CD4-positive, alpha-beta T cell treated with Interleukin-6 at 100 ng/mL for 8 hours (primary cell): ENCODE data around the gene RRP9.

Experiments
- DNase-seq: peaks from one replicate; pipeline ENCODE4 v3.0.0-alpha.2; 2020; ENCODE audit warnings: mixed read lengths, low spot score

The RRP9 gene

GRCh38 chr3:51970606-51971300, 29.0 kb upstream of the RRP9 start:
- DNase-seq, result no peak

- no peak for DNase-seq
Measured at GRCh38 chr3:51969841-51970240, 28.1 kb upstream of the RRP9 start.

GRCh38 chr3:51968883-51969678, 27.4 kb upstream of the RRP9 start:
- no peak for DNase-seq

GRCh38 chr3:51968170-51968775, 26.6 kb upstream of the RRP9 start:
- DNase-seq, result no peak

GRCh38 chr3:51967384-51968169, 25.9 kb upstream of the RRP9 start, which contains the start of gene PCBP4:
Gene PCBP4, minus strand, starts transcription at chr3:51967454. Its CDS starts 6,214 bp downstream, at chr3:51961240.
- DNase-seq, result peak; percentile 27

- DNase-seq, result no peak
Measured at GRCh38 chr3:51966922-51967383, 25.2 kb upstream of the RRP9 start.

- no peak for DNase-seq
Measured at GRCh38 chr3:51966486-51966885, 24.8 kb upstream of the RRP9 start.

- no peak for DNase-seq
Measured at GRCh38 chr3:51966016-51966415, 24.3 kb upstream of the RRP9 start.

- no peak for DNase-seq
Measured at GRCh38 chr3:51964521-51964920, 22.8 kb upstream of the RRP9 start.

GRCh38 chr3:51963951-51964451, 22.3 kb upstream of the RRP9 start:
- no peak for DNase-seq

GRCh38 chr3:51962854-51963530, 21.3 kb upstream of the RRP9 start:
- no peak for DNase-seq

- DNase-seq, result no peak
Measured at GRCh38 chr3:51961602-51962569, 20.2 kb upstream of the RRP9 start.

GRCh38 chr3:51961011-51961410, 19.3 kb upstream of the RRP9 start:
- DNase-seq, result no peak

- DNase-seq, result no peak
Measured at GRCh38 chr3:51960386-51960785, 18.7 kb upstream of the RRP9 start.

GRCh38 chr3:51959651-51960050, 17.9 kb upstream of the RRP9 start:
- DNase-seq, result no peak

GRCh38 chr3:51958603-51959521, 17.2 kb upstream of the RRP9 start:
- no peak for DNase-seq

GRCh38 chr3:51957520-51958205, 16.0 kb upstream of the RRP9 start:
- DNase-seq, result no peak
